Kasumi-1 (cell line): ENCODE data around the gene RASA4.
"Not testable (repeated sequence)": the region's sequence is repeated elsewhere in the genome, so short reads cannot be mapped to it uniquely, and the experiment has no call there.

Experiments
- DNase-seq, 2 experiments: peaks; one replicate each; lab custom pipeline; 2025; lab: John Stamatoyannopoulos, UW

RASA4 gene

GRCh38 chr7:102542771-102543170, 73.8 kb downstream of the RASA4 start:
- DNase-seq = not testable (repeated sequence)

- not testable (repeated sequence) for DNase-seq
Observed at GRCh38 chr7:102542083-102542482, 74.5 kb downstream of the RASA4 start.

- not testable (repeated sequence) for DNase-seq
Observed at GRCh38 chr7:102540604-102541003, 76.0 kb downstream of the RASA4 start.

DNA sequence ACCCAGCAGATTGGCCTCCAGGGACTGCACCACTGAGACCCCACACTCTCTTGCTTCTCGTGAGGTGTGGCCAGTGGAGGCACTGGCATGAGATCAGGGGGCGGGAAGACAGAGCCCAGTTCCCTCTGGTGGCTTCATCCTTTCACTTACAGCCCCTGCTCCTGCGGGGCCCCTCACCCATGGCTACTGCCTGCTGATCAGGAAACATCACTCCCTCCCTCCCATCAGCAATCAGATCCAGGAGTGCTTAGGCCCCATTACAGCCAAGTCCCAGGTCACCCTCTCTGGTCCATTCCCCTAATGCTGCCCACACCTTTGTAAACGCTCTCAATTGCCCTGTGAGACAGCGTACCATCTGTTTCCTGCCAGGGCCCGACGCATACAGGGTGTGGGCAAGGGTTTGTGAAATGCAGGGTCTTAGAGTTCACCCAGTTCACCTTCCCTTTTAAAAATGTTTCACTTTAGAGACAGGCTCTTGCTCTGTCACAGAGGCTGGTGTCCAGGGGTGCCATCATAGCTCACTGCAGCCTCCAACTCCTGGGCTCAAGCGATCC, 81.4 kb downstream of the RASA4 start:
- not testable (repeated sequence) for DNase-seq

- not testable (repeated sequence) for DNase-seq
Observed at GRCh38 chr7:102532127-102532526, 84.4 kb downstream of the RASA4 start.

- not testable (repeated sequence) for DNase-seq
Observed at GRCh38 chr7:102531583-102531982, 85.0 kb downstream of the RASA4 start.

DNA sequence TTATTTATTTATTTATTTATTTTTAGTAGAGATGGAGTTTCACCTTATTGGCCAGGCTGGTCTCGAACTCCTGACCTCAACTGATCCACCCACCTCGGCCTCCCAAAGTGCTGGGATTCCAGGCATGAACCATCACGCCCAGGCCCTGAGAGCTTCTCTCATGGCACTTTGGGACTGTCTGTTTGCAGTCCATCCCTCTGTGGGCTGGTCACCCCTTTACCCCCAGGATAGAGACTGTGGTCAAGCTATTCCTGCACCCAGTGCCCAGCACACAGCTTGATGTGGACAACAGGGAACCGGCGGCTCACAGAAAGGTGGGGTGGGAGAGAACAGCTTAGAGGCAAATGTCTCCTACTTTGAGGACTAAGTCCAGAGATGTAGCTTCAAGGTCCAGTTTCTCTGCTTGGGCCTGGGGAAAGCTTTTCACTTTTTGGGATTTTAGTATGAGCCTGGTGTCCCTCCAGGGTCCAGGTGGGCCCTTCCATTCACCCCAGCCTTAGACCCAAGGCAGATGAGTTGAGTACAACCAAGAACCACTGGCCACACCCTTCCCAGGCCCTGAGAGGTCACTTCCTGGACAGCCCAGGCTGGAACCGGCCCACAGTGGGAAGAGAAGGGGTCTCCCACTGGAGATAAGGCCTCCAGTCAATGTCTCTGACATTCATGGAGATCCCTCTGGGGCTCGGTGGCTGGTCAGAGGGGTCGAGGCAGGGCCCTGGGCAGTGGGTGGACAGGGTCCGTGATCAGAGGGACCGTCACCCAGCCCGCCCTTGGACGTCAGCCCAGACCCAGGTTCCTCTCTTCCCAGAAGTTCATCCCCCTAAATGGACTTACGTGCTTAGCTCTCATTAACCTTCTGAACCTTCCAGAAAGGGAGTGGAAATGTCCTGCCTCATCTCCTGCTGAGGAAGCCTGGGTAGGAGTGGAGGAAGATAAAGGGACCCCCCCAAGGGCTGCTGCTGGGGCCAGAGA, 88.4 kb downstream of the RASA4 start:
- not testable (repeated sequence) for DNase-seq

- DNase-seq = not testable (repeated sequence)
Observed at GRCh38 chr7:102527182-102527581, 89.4 kb downstream of the RASA4 start.

DNA sequence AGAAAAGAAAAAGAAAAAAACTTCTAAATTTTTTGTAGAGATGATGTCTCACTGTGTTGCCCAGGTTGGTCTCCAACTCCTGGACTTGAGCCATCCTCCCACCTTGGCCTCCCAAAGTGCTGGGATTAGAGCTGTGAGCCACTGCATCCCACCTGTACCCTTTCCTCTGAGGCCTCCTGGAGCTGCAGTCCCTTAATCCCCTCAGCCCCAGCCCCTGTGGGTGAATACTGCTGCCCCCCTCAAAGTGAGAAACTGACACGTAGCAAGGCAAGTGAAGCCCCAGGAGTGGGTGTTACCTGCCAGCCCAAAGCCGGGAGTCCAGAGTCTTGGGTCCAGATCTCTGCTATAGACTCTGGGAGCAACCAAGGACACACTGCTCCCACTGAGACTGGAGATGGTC, 91.8 kb downstream of the RASA4 start:
- DNase-seq = not testable (repeated sequence)
